ENCODE measurements around the gene RELN. TPM values are rescaled to one million over a fixed set of nuclear protein-coding genes. Genes with fewer than 3 reads are reported as not detected.

Gene RELN
- total and polyA plus RNA-seq, 2 experiments from 2014 or later = 3.9 to 22.0 TPM

GRCh38 chr7:103727982-103728610, 261.4 kb downstream of the RELN start:
- no peaks in the 10 kb centered on the region for H3K4me1 ChIP-seq (ENCODE audit: insufficient read depth)
- no peaks in the 10 kb centered on the region for H3K79me2 ChIP-seq
- H4K20me1 ChIP-seq (ENCODE audit: insufficient read depth, poor library complexity, severe bottlenecking) = no peaks in the 10 kb centered on the region
- 88% methylated on average over 8 of the region's 8 CpGs for whole genome bisulfite sequencing (ENCODE audit: low lambda C conversion rate, missing lambda C conversion rate)
- TF ChIP-seq CTCF (IDR thresholded peaks at IDR 0.05; ENCODE audit: poor library complexity) = no peak
- TF ChIP-seq EZH2 (IDR thresholded peaks at IDR 0.05; ENCODE audit: borderline replicate concordance) = no peak
- TF ChIP-seq EZH2phosphoT487 (IDR thresholded peaks at IDR 0.05; ENCODE audit: low read depth, severe bottlenecking, unreplicated experiment) = no peak
- H3K9me3 ChIP-seq (ENCODE audit: low read depth) = no peaks in the 10 kb centered on the region
- H3K27me3 ChIP-seq = no peaks in the 10 kb centered on the region
- no peak for DNase-seq (ENCODE audit: low spot score)
- H3K4me3 ChIP-seq = no peak overlapping the region
- H3K27ac ChIP-seq = no peak overlapping the region
- H3K36me3 ChIP-seq (replicated peaks; ENCODE audit: insufficient read depth, low read depth) = no peaks in the 10 kb centered on the region
- H2AFZ ChIP-seq = no peak overlapping the region
- no peak overlapping the region for H3K4me2 ChIP-seq
- H3K9me2 ChIP-seq (replicated peaks; ENCODE audit: insufficient read depth) = no peaks in the 10 kb centered on the region

GRCh38 chr7:103719070-103719469, 270.4 kb downstream of the RELN start:
- no peaks in the 10 kb centered on the region for H4K20me1 ChIP-seq (ENCODE audit: insufficient read depth, poor library complexity, severe bottlenecking)
- no peaks in the 10 kb centered on the region for H3K36me3 ChIP-seq (replicated peaks; ENCODE audit: insufficient read depth, low read depth)
- H3K79me2 ChIP-seq = no peaks in the 10 kb centered on the region
- no peak overlapping the region for H2AFZ ChIP-seq
- H3K27me3 ChIP-seq = no peaks in the 10 kb centered on the region
- no peak overlapping the region for H3K4me3 ChIP-seq
- H3K9me2 ChIP-seq (replicated peaks; ENCODE audit: insufficient read depth) = no peaks in the 10 kb centered on the region
- no peaks in the 10 kb centered on the region for H3K9me3 ChIP-seq (ENCODE audit: low read depth)
- no peak overlapping the region for H3K27ac ChIP-seq
- 79% methylated on average over 2 of the region's 2 CpGs for WGBS (ENCODE audit: low lambda C conversion rate, missing lambda C conversion rate)
- H3K4me2 ChIP-seq = no peak overlapping the region
- no peaks in the 10 kb centered on the region for H3K4me1 ChIP-seq (ENCODE audit: insufficient read depth)
- no peak for DNase-seq (ENCODE audit: low spot score)
- TF ChIP-seq EZH2phosphoT487 (IDR thresholded peaks at IDR 0.05; ENCODE audit: low read depth, severe bottlenecking, unreplicated experiment) = no peak
- no peak for TF ChIP-seq EZH2 (IDR thresholded peaks at IDR 0.05; ENCODE audit: borderline replicate concordance)
- no peak for TF ChIP-seq CTCF (IDR thresholded peaks at IDR 0.05; ENCODE audit: poor library complexity)

- Histone ChIP-seq H3K36me3 (replicated peaks; ENCODE audit: insufficient read depth, low read depth) (no peaks in the 10 kb centered on the region), H3K27ac (no peak overlapping the region), H3K4me2 (no peak overlapping the region), H3K4me1 (ENCODE audit: insufficient read depth) (no peaks in the 10 kb centered on the region), H2AFZ (no peak overlapping the region), H3K9me3 (ENCODE audit: low read depth) (no peaks in the 10 kb centered on the region), H3K9me2 (replicated peaks; ENCODE audit: insufficient read depth) (no peaks in the 10 kb centered on the region), H4K20me1 (ENCODE audit: insufficient read depth, poor library complexity, severe bottlenecking) (no peaks in the 10 kb centered on the region), H3K79me2 (no peaks in the 10 kb centered on the region), H3K27me3 (no peaks in the 10 kb centered on the region), H3K4me3 (no peak overlapping the region)
- no peak for DNase-seq (ENCODE audit: low spot score)
- TF ChIP-seq EZH2phosphoT487 (IDR thresholded peaks at IDR 0.05; ENCODE audit: low read depth, severe bottlenecking, unreplicated experiment) (no peak), EZH2 (IDR thresholded peaks at IDR 0.05; ENCODE audit: borderline replicate concordance) (no peak), CTCF (IDR thresholded peaks at IDR 0.05; ENCODE audit: poor library complexity) (no peak)
Measured at GRCh38 chr7:103718482-103719061, 270.9 kb downstream of the RELN start.

Measured in hepatocyte (in vitro differentiated cells).